Activated T-cell treated with anti-CD3 and anti-CD28 coated beads for 24 hours (primary cell): ENCODE measurements around the gene KSR2.
"Not testable (repeated sequence)": the region's sequence is repeated elsewhere in the genome, so short reads cannot be mapped to it uniquely, and the experiment has no call there.

ENCODE experiments used
- DNase-seq: peaks from one replicate; pipeline ENCODE4 v3.0.0-alpha.2; 2020; ENCODE audit warnings: low read depth

Gene KSR2

DNA sequence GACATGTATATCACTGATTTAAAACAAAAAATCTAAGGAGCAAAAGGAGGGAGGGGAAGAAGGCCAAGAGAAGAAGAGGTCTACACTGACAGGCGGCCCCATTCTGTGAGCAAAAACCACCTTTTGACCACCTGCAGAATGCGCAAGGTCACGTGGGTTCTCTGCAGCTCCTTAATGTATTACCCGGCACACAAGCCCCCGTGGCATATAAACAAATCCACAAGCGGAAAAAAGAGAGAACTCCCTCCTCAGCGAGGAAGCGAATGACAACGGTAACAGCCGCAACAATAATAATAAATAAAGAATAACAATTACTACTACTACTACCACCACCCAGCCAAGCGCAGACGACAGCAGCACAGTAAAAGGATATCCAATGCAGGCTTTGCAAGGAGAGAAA is 1.3 kb downstream of the KSR2 start:
- DNase-seq: no peak

DNA sequence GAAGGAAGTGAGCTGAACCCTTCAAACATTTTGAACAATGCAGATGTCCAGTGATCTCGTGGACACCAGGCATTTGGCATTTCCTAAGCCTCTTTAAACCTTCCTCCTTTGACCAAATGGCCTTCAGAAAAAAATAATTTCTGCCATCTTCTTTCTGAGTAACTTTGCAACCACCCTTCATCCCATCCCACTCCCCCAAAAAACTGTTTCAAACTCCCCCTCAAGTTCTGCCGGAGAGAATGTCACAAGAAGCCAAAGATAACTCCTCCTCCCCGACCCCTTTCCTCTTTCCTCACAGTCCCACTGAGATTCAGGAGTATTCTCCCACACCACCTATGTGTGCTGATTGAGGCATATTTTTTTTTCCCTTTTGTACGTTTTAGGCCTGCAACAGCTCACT is 1.7 kb downstream of the KSR2 start:
- no peak for DNase-seq

DNA sequence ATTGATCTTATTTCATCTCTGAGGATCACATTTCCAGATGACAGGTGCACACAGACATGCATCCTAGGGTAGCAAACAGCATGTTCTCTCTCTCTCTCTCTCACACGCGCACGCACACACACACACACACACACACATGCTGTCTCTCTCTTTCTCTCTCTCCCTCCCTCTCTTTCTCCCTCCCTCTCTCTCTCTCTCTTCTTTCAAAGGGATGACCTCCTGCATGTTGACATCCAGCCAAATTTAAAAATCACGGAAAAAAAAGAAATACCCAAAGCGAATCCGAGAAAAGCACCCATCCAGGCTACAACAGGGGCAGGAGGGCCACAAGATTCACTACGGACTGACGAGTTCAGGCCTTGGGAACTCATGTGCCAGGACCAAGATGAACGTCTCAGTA is 2.3 kb downstream of the KSR2 start:
- DNase-seq: no peak

DNA sequence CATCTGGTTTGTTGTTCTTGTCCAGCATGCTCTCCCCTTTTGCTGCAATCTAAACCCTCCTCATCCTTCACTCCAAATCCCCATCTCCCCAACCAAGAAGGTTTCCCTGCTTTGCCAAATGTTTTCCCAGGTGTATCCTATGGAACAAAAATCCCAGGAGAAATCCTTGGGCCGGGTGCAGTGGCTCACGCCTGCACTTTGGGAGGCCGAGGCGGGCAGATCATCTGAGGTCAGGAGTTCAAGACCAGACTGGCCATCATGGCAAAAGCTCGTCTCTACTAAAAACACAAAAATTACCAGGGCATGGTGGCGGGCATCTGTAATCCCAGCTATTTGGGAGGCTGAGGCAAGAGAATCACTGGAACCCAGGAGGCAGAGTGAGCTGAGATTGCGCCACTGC is 5.0 kb downstream of the KSR2 start:
- DNase-seq: no peak

DNA sequence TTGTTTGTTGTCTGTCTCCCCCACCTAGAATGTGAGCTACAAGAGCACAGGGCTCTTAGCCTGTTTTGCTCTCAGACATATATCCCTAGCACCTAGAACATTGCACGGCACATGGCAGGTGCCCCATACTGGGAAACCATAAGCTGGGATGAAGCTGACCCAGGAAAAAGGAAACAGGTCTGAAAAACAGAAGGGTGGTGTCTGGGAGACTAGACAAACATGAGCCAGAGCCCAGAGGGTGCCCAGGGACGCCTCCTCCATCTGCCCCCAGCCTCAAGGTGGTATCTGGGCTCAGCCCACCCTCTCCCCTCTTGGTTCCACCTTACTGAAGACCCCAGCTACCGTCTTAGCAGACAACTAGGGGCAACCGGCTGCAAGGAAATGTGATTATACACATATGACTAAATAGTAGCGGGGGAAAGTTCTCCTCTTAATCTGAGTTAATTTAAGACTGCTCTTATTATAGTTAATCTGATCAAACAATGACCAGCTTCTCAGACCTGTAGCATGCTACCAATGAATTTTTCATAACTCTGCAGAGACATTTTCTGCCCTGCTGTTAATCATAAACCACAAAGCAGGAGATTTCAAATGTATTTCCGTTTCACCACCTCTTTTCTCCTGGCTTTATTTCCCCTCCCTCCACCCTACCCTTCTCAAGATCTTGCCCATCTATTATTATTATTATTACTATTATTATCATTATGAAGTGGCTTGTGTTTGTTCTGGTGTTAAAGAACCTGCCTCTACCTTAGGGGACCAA is 31.9 kb downstream of the KSR2 start:
- DNase-seq: no peak

DNA sequence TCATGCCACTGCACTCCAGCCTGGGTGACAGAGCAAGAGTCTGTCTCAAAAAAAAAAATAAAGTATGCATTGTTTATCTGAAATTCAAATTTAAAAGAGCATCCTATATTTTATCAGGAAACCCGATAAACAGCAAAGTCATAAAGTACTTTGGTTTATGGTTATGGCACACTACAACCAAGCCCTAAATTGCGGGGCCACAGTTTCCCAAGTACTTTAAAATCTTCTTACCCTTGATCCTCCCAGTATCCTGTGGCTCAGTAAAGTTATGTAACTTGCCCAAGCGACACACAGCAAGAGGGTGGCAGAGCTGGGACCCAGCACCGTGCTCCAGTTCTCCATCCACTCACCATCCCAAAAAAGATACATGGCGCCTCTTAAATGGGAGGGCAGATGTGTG is 35.2 kb downstream of the KSR2 start:
- DNase-seq: no peak

DNA sequence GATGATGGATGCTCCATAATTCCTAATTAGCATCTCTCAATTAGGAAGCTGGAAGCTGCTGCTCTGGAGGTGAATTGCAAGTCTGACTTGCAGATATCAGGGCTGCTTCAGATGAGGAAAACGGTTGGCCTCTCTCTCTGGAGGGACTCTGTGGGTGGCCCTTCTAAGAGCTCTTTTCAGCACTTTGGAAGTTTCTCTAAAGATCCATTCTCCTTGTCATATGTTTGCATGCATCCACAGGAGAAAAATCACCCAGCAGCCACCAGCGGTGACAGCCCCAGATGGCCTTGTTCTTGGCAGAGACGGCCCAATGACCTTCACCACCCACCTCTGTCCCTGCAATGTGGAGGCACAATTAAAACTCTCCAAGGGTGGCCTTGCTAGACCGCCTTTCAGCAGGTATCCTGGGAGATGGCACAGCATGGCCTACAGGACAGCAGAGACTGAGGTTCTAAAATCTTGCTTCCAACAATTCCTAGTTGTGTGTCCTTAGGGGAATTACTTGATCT is 42.3 kb downstream of the KSR2 start:
- DNase-seq: no peak

DNA sequence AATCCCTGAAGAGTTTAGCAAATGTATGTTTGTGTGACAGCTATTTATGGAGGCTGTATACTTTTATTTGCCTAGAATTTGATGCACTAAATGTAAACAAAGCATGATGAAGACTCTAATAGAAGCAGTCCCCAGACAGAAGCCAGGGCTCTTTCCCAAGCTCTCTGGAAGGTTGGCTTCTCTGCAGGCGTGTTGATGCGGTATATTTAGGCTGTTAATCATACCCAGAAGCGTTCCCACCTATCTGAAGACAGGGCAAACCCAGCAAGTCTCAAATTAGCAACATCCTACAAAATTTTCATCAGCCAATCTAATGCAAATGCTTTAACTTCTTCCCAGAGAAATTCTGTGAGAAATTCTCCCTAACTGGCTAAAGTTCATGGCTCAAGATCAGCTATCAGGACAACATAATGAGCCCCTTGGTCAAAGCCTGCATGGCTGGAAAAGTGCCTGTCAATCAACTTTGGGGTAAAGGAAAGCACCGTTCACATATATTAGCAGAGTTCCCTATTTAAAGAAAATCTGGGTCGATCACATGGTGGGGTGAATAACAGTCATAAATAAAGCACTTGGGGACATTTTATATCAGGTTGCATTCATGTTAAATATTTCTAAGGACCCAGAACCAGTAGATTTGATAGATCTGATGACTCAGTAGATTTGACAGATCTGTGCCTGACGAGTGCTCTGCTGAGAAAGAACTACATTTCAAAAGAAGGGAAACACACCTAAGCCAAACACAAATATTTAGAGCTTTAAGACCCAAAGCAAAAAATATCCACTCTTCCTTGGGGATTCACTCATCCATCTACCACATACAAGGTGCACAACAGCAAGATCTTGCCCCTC is 46.6 kb downstream of the KSR2 start:
- no peak for DNase-seq

DNA sequence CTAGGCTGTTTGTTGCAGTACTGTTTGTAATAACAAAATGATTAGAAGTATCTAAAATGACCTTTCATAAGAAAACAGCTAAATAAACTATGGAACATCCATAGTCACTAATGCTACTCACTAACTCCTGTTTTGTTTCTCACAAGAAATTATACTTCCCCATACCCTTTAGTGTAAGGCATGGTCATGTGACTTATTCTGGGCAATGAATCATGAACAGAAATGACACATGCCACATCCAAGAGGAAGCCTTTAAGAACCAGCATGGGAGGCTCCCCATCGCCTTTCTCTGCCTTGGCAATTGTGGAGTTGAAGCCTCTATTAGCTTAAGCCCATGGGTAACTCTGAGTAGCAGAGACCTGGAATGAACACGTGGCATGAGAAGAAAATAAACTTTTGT is 49.3 kb downstream of the KSR2 start:
- DNase-seq: no peak

DNA sequence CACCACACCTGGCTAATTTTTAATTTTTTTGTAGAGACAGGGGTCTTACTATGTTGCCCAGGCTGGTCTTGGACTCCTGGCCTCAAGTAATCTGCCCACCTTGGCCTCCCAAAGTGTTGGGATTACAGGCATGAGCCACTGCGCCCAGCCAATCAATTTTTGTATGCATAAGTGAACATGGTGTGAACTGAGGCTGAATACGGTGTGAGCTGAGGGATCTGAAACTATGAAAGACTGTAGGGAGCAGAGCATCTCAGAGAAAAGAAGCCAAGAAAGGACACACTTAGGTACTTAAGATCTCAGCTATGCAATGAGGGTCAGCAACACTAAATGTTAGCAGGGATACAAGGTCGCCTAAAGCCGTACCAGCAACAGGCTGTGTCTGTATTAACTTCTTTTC is 54.1 kb downstream of the KSR2 start:
- DNase-seq: no peak

DNA sequence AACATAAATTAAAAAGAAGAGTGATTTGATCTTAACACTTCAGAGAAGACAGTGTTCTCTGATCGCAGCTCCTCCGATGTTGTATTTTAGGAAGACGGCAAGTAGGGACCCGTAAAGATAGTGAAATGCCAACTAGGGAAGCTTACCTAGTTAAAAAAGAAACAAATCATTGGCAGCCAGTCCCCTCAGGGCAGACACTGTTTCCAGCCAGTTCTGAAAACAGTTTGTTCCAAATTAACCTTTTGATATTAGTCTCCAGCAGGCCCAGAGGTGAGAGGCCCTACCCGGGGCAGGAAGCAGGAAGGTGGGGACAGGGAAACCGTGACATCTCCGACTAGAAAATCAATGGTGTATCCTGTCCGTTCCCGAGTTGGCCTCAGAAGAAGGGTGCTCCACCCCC is 56.0 kb downstream of the KSR2 start:
- DNase-seq: no peak

DNA sequence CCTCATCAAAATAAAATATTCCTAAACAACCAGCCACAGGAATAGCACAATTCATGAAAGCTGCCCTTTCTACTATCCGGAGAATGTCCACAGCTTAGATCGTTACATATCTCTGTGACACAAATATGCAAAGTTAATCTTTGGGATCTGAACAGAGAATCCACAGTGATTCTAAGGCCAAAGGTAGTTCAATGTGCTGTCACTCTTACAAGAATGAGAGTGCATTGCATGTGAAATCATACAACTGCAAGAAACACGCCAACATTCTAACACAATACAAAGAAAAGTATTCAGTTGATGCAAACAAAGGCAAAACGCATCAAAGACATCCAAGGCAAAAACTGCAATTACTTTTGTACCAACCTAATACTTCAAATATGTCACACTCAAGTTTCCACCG is 60.4 kb downstream of the KSR2 start:
- no peak for DNase-seq

DNA sequence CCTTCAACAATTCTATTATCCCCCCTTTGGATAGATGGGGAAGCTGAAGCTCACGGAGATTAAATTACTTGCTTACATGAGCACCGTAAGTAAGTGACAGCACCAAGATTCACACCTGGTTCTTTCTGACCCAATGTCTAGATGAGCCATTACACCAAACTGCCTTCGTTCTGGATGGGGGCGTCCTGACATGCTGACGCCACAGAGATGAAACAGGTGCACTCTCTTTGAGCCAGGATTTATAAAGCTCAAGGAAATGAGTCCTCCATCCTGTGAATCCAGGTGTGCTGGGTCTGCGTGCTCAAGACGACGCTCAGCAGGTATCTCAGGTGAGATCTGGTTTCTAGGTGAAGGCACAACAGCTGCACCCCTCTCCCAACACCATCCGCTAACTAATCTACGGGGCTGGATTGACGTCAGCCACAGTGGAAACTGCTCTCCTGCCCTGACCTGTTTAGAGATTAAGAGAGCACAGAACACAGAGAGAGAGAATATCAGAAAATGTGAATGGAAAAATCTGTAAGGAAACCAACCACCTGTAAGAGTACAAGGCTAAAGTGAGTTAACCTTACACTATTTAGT is 61.6 kb downstream of the KSR2 start:
- DNase-seq: no peak

DNA sequence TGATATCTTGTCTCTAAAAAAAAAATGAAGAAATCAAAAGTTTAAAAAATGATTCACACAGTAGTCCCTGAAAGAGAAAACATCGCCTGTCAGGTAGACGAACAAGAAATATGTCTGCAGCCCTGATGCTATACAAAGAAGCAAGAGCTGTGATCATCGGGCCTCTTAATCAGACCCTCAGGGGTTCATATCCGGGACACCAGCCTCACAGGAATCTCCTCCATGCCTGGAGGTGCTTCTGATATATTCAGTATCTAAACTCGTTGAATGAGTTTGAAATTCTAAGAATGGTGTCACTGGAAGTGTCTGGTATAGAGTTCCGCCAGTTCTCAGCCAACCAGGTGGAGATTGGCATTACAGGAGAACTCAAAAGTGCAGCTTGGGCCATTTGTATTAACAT is 64.7 kb downstream of the KSR2 start:
- DNase-seq: no peak

DNA sequence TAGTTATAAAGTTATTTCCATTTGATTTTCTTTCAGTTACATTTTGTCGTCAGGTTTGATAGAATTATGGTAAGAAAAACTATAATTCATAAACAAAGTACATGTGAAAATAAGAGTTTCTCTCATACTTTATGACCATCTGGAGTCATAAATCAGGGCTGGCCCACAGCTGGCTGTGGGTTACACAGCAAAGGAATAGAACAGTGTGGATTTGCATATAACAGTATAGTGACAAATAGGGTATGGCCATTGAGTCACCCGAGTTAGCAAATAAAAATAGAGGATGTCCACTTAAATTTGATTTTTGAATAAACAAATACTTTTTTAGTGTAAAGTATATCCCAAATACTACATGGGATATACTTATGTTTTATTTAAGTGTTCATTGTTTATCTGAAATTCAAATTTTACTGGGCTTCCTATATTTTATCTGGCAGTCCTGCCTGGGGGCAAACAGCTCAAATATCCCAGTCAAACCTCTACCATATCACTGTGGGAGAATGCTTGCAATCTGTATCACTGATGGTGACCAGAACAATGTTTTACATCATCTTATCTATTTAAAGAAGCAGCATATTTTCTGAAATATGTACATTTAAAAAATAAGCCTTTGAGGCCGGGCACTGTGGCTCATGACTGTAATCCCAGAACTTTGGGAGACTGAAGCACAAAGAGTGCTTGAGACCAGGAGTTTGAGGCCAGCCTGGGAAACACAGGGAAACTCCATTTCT is 65.5 kb downstream of the KSR2 start:
- no peak for DNase-seq

DNA sequence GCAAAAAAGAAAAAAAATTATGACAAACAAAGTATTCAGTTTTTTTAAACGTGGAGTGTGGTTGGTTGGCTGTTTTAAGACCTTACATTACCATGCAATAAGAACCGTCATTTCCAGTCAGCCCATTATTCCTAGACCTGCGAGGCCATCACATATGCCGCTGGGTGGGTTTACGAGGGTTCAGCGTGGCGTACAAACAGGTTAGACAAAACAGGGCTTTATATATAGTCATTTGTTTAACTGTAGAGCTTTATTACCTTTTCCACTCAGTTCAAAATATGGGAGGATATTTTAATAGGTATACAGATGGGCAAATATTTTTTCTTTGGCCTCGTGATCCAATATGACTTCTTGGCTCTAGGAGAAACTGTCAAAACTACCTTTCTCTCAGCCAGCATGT is 67.2 kb downstream of the KSR2 start:
- no peak for DNase-seq

DNA sequence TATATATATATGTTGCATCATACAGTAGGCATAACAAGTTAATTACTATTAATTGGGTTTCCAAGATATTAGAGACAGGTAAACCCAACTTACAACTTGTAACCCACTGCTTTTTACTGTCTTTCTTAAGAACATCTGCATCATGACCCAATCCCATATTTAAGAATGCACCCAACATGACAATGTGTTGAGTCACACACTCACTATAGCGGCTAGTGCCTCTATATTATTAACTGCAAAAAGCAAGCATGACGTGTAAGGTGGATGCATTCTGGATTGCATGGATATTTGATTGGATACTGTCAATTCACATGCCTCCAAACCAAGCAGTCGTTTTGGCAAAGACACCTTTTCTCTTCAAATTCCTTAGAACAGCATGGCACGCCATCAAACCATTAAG is 68.2 kb downstream of the KSR2 start:
- DNase-seq: no peak

DNA sequence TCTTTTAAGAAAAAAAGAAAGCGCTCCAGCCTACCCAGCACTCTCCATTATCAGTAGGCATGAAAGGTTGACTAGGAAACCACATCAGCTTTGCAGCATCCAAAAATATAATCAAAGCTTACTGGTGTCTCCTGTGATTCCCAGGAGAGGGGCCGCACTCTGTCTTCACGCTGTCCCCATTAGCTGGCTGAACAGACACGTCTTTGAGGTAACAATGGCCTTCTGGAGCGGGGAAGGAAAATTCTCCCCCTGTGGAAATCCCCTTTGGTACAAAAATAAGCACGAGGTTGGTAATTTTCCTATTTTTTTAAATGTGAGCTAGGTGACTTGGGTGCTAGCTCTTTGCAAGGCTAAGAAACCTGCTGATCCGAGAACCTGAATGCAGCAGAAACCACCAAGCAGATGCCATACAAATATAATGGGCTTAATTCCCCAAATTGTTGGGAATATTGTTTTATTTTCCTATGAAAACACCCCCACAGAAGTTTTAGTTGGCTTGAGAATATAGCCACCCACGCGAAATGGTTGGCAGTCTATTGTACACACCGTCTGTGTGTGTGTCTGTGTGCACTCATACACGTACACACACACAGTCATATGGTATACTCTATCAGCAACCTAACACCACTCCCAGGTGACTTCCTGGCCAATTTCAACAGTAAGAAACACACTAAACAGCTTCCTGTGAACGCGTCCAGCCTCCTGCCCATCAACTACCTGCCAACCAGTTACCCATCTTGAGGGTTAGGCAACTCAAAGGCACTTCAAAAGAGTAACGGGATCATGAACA is 71.2 kb downstream of the KSR2 start:
- no peak for DNase-seq

DNA sequence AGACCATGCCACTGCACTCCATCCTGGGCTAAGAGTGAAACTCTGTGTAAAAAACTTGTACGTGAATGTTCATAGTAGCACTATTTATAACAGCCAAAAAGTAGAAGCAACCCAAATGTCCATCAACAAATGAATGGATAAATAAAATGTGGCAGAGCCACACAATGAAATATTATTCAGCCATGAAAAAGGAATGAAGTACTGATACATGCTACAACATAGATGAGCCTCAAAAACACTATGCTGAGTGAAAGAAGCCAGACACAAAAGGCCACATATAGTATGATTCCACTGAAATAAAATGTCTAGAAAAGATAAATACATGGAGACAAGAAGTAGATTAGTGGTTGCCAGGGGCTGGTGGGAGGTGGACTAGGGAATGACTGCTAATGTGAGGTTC is 72.8 kb downstream of the KSR2 start:
- DNase-seq: no peak

DNA sequence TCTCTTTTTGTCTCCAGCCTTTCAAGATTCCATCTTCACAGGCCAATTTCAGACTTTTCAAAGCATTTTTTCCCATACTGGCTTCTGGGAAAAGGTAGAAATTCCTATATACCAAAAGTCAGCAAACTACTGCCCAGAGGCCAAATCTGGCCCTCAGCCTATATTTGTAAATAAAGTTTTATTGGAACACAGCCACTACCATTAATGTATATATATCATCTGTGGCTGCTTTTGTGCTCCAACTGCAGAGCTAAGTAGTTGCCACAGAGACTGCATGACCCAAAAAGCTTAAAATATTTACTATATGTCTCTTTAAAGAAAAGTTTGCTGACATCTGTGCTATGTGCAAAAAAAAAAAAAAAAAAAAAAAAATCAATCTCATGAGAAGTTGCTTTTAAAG is 76.3 kb downstream of the KSR2 start:
- no peak for DNase-seq

DNA sequence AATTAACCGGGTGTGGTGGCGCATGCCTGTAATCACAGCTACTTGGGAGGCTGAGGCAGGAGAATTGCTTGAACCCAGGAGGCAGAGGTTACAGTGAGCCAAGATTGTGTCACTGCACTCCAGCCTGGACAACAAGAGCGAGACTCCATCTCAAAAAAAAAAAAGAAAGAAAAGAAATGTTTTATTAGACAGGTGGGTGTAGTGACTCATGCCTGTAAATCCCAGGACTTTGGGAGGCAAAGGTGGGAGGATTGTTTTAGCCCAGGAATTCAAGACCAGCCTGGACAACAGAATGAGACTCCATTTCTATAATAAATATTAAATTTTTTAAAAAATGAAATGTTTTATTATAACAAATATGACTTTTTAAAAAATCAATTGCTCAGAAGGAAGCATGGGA is 77.5 kb downstream of the KSR2 start:
- not testable (repeated sequence) for DNase-seq

DNA sequence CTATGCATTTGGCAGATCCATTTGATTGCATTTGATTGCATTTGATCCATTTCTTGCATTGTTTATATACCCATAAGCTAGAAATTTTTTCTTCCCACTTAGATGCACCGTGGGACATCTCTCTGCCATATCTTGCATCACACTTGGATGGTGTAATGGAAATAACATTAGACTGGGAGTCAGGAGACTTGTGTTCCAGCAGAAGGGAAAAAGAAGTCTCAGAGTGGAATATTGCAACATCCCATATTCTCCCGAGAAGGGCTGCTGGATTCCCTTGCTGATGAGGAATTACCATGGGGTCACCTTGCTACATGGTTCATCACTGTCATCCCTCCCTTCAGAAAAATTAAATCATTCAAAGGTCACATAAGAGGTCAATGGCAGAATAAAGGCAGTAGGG is 78.1 kb downstream of the KSR2 start:
- DNase-seq: no peak
